Astrocyte (in vitro differentiated cells and primary cell): Measurements from ENCODE around the gene KCTD13. TPM values are rescaled to one million over a fixed set of nuclear protein-coding genes. Genes with fewer than 3 reads are reported as not detected.

ENCODE experiments used
- DNase-seq: peaks from one replicate; pipeline ENCODE4 v3.0.0-alpha.2; 2010; ENCODE audit warnings: low read depth
- FAIRE-seq: peaks from 2 replicates; lab custom pipeline; 2011; peaks lifted over from hg19 to GRCh38; lab: Jason Lieb, UNC
- H2AFZ ChIP-seq: 2 replicates; pipeline ENCODE4 v1.6.0; 2012; ENCODE audit warnings: low read depth, low read length, inconsistent platforms
- H3K27ac ChIP-seq: 2 replicates; pipeline ENCODE4 v1.5.1; 2011; ENCODE audit warnings: low read depth, low read length, inconsistent platforms
- H3K27me3 ChIP-seq: 2 replicates; pipeline ENCODE4 v1.6.0; 2011; ENCODE audit warnings: low read length, inconsistent platforms; ENCODE audit not compliant: insufficient read depth
- H3K36me3 ChIP-seq: 2 replicates; pipeline ENCODE4 v1.5.1; 2011; ENCODE audit warnings: low read length, inconsistent platforms; ENCODE audit not compliant: insufficient read depth
- H3K4me1 ChIP-seq: 2 replicates; pipeline ENCODE4 v1.5.1; 2011; ENCODE audit warnings: low read length, inconsistent platforms; ENCODE audit not compliant: insufficient read depth
- H3K4me2 ChIP-seq: 2 replicates; pipeline ENCODE4 v1.6.0; 2012; ENCODE audit warnings: low read length, inconsistent platforms
- H3K4me3 ChIP-seq: 2 replicates; pipeline ENCODE4 v1.5.1; 2011; ENCODE audit warnings: low read depth, mild to moderate bottlenecking, low read length, inconsistent platforms; ENCODE audit not compliant: insufficient read depth
- H3K79me2 ChIP-seq: 2 replicates; pipeline ENCODE4 v1.6.0; 2012; ENCODE audit warnings: mild to moderate bottlenecking, low read length, inconsistent platforms; ENCODE audit not compliant: insufficient read depth
- H3K9ac ChIP-seq: 2 replicates; pipeline ENCODE4 v1.6.0; 2012; ENCODE audit warnings: mild to moderate bottlenecking, low read length, inconsistent platforms
- H3K9me3 ChIP-seq: 2 replicates; pipeline ENCODE4 v1.5.1; 2012; ENCODE audit warnings: low read depth, mild to moderate bottlenecking, low read length, inconsistent platforms; ENCODE audit not compliant: insufficient read depth
- H4K20me1 ChIP-seq: 2 replicates; pipeline ENCODE4 v1.6.0; 2012; ENCODE audit warnings: low read length, inconsistent platforms; ENCODE audit not compliant: insufficient read depth
- H3K27ac Mint-ChIP-seq: one replicate; pipeline ENCODE4 v1.8.0; 2021; ENCODE audit warnings: mild to moderate bottlenecking, mixed read lengths; ENCODE audit not compliant: unreplicated experiment
- H3K27me3 Mint-ChIP-seq: one replicate; pipeline ENCODE4 v1.8.0; 2021; ENCODE audit warnings: low read depth, mixed read lengths; ENCODE audit not compliant: unreplicated experiment
- H3K36me3 Mint-ChIP-seq: one replicate; pipeline ENCODE4 v1.8.0; 2021; ENCODE audit warnings: low read depth, mixed read lengths; ENCODE audit not compliant: unreplicated experiment
- H3K4me1 Mint-ChIP-seq: one replicate; pipeline ENCODE4 v1.8.0; 2021; ENCODE audit warnings: low read depth, mixed read lengths; ENCODE audit not compliant: unreplicated experiment
- H3K4me3 Mint-ChIP-seq: one replicate; pipeline ENCODE4 v1.8.0; 2021; ENCODE audit warnings: mild to moderate bottlenecking, moderate library complexity, mixed read lengths; ENCODE audit not compliant: unreplicated experiment
- H3K9me3 Mint-ChIP-seq: one replicate; pipeline ENCODE4 v1.8.0; 2021; ENCODE audit warnings: mild to moderate bottlenecking, mixed read lengths; ENCODE audit not compliant: unreplicated experiment
- EZH2 ChIP-seq: IDR thresholded peaks from 2 replicates; pipeline ENCODE4 v1.6.1; 2012; ENCODE audit warnings: mild to moderate bottlenecking, low read length, inconsistent platforms; ENCODE audit not compliant: insufficient read depth
- total RNA-seq: library from RNA; stranded (reverse); gene quantifications from 2 replicates; pipeline ENCODE4 v1.2.1, GENCODE V29; 2021
- TF ChIP-seq, protein P1 (sequence below): IDR thresholded peaks from 2 replicates; pipeline ENCODE4 v1.5.1; 2011; ENCODE audit warnings: low read depth, mild to moderate bottlenecking, inconsistent platforms, low read length, moderate library complexity; ENCODE audit not compliant: insufficient read depth

The KCTD13 gene
- total RNA-seq, 1 donor from 2014 or later = 27.1 TPM

DNA sequence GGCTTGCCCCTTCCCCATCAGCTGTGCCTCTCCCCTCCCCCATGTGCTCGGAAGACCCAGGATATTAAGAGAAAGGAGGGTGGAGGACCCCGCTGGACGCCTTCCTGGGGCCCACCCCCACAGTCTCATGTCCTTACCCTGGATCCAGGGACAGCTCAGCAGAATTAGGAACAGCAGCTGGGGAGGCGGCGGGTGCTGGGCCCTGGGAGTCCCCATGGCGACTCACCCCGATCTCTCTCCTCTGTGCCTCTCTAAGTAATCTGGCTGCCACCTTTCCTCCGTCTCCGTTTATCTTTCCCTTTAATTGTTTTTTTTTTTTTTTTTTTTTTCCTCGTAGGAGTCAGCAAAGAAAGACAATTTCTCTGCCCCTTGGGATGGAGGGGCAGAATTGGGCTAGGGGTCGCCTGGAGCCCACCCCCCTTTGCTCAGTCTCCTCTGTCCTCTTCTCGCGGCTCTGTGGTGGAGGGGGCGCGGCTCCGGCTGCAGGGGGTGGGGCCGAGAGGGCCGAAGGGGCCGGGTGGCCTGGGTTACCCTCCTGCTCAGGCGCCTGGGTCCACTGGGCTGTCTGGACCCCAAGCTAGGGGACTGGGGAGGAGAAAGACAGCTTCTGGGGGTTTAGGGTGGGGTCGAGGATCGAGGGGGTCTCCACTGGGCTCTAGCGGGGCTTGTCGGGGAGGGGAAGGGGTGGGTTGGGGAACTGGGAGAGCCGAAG, 27.1 kb downstream of the KCTD13 start:
- H3K36me3 Mint-ChIP-seq = peaks cover 8% of the 10 kb centered on the region
- H3K4me1 Mint-ChIP-seq = peaks cover 20% of the 10 kb centered on the region
- Histone ChIP-seq H3K27me3 (peaks cover 7% of the 10 kb centered on the region), H3K4me3 (peak overlapping the region; percentile 59), H3K4me1 (peaks cover 23% of the 10 kb centered on the region), H3K36me3 (no peaks in the 10 kb centered on the region), H4K20me1 (peaks cover 19% of the 10 kb centered on the region), H3K79me2 (peaks cover 4% of the 10 kb centered on the region), H3K4me2 (peak overlapping the region; percentile 100), H3K9ac (peak overlapping the region; percentile 73), H2AFZ (peak overlapping the region; percentile 60), H3K27ac (peak overlapping the region; percentile 42), H3K9me3 (no peaks in the 10 kb centered on the region)
- H3K9me3 Mint-ChIP-seq = no peaks in the 10 kb centered on the region
- TF ChIP-seq, protein P1, sequence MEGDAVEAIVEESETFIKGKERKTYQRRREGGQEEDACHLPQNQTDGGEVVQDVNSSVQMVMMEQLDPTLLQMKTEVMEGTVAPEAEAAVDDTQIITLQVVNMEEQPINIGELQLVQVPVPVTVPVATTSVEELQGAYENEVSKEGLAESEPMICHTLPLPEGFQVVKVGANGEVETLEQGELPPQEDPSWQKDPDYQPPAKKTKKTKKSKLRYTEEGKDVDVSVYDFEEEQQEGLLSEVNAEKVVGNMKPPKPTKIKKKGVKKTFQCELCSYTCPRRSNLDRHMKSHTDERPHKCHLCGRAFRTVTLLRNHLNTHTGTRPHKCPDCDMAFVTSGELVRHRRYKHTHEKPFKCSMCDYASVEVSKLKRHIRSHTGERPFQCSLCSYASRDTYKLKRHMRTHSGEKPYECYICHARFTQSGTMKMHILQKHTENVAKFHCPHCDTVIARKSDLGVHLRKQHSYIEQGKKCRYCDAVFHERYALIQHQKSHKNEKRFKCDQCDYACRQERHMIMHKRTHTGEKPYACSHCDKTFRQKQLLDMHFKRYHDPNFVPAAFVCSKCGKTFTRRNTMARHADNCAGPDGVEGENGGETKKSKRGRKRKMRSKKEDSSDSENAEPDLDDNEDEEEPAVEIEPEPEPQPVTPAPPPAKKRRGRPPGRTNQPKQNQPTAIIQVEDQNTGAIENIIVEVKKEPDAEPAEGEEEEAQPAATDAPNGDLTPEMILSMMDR = no peak
- no peak for TF ChIP-seq EZH2
- FAIRE-seq (no peak), DNase-seq (peak; percentile 12)
- H3K4me3 Mint-ChIP-seq = peak overlapping the region; percentile 90
- no peaks in the 10 kb centered on the region for H3K27me3 Mint-ChIP-seq
- peak overlapping the region; percentile 90 for H3K27ac Mint-ChIP-seq

DNA sequence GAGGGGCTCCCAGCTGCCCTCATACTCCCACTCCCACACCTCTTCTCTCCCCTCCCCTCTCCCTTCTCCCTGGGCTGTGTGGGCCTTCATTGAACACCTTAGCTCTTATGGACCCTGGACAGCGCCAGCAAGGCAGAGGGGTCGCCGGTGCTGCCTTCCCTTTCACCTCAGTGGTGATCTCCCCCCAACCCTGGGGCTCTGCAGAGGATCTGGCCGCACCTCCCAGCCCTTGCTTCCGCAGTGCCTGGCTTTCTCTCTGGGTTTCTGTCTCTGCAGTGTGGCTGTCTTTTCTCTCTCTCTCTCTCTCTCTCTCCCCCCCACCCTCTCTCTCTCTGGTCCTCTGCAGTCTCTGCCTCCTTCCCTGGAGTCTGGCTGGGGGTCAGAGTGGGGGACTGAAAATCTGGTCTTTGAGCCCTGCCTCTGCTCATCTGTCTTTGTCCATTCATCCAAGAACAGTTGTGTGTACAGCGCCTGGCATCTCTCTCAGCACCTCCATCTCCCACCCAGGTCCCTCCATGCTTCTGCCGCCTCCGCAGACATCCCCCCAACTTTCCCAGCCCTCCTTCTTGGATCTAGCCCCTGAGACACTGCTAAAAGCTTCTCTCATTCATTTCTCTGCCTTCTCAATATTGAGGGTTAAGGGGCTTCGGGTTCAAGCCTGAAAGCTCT, 27.8 kb downstream of the KCTD13 start:
- Histone ChIP-seq H3K9me3 (no peaks in the 10 kb centered on the region), H3K27me3 (peaks cover 7% of the 10 kb centered on the region), H2AFZ (no peak overlapping the region), H3K36me3 (no peaks in the 10 kb centered on the region), H3K79me2 (peaks cover 4% of the 10 kb centered on the region), H3K27ac (no peak overlapping the region), H3K4me1 (peaks cover 23% of the 10 kb centered on the region), H4K20me1 (peaks cover 15% of the 10 kb centered on the region), H3K4me3 (peak overlapping the region; percentile 59), H3K4me2 (peak overlapping the region; percentile 100), H3K9ac (peak overlapping the region; percentile 73)
- Mint-ChIP-seq H3K27me3 (no peaks in the 10 kb centered on the region), H3K27ac (peak overlapping the region; percentile 30), H3K9me3 (no peaks in the 10 kb centered on the region), H3K4me1 (peaks cover 14% of the 10 kb centered on the region), H3K4me3 (peak overlapping the region; percentile 90), H3K36me3 (peaks cover 4% of the 10 kb centered on the region)
- no peak for FAIRE-seq
- DNase-seq = no peak
- no peak for TF ChIP-seq EZH2
- TF ChIP-seq, protein P1 = no peak

DNA sequence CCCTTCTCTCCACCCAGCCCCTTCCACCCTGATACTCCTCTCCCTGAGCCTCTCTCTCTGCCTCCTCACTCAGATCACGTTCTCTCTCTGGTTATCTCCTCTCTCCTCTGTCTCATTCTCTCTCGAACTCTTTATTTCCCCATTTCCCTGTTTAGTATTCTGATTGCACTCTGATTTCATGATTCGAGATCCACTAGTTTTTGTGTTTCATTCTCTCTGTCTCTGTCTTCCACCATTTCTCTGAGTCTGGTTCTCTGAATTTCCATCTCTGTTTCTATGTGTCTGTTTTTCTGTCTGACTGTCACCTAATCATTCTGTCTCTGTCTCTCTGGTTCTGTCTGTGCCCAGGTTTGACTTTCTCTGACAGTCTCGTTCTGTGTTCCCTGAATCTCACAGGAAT, 28.7 kb downstream of the KCTD13 start:
- Histone ChIP-seq H2AFZ (no peak overlapping the region), H3K79me2 (peaks cover 4% of the 10 kb centered on the region), H3K4me3 (no peak overlapping the region), H3K36me3 (no peaks in the 10 kb centered on the region), H4K20me1 (peaks cover 15% of the 10 kb centered on the region), H3K9ac (no peak overlapping the region), H3K9me3 (no peaks in the 10 kb centered on the region), H3K4me1 (peaks cover 23% of the 10 kb centered on the region), H3K27ac (no peak overlapping the region), H3K27me3 (peaks cover 7% of the 10 kb centered on the region), H3K4me2 (no peak overlapping the region)
- Mint-ChIP-seq H3K27me3 (no peaks in the 10 kb centered on the region), H3K27ac (no peak overlapping the region), H3K36me3 (peaks cover 7% of the 10 kb centered on the region), H3K9me3 (no peaks in the 10 kb centered on the region), H3K4me1 (peaks cover 13% of the 10 kb centered on the region), H3K4me3 (no peak overlapping the region)
- DNase-seq (no peak), FAIRE-seq (no peak)
- TF ChIP-seq EZH2 = no peak
- TF ChIP-seq, protein P1 = no peak
